ENCODE measurements around the gene PRDX2.

Gene PRDX2

GRCh38 chr19:12752056-12752781, 49.4 kb downstream of the PRDX2 start:
- no peak for DNase-seq (ENCODE audit: low read depth)

- DNase-seq (ENCODE audit: low read depth), result no peak
Observed at GRCh38 chr19:12751635-12752034, 50.0 kb downstream of the PRDX2 start, which contains the start of gene BEST2. TSS of gene BEST2 (plus strand) at chr19:12751791. CDS start at chr19:12752593, 802 bp downstream.

GRCh38 chr19:12750851-12751250, 50.7 kb downstream of the PRDX2 start:
- DNase-seq (ENCODE audit: low read depth), result no peak

- no peak for DNase-seq (ENCODE audit: low read depth)
Observed at GRCh38 chr19:12749938-12750521, 51.6 kb downstream of the PRDX2 start.

- no peak for DNase-seq (ENCODE audit: low read depth)
Observed at GRCh38 chr19:12748489-12748888, 53.1 kb downstream of the PRDX2 start.
